Mammary epithelial cell (primary cell): ENCODE data around the gene PATJ.

Experiments used
- CTCF ChIP-seq, 2 donors: IDR thresholded peaks in 1 of 2; conservative IDR thresholded peaks in 1 of 2; 2 replicates each; pipeline ENCODE4 v1.5.1; 2011 to 2012; ENCODE audit warnings: inconsistent platforms in 2 of 2, low read length in 2 of 2, mild to moderate bottlenecking in 2 of 2, control low read depth in 1 of 2, low read depth in 1 of 2; ENCODE audit not compliant: insufficient read depth in 1 of 2; ENCODE audit errors: extremely low read depth in 1 of 2
- EZH2 ChIP-seq: IDR thresholded peaks from 2 replicates; pipeline ENCODE4 v1.6.1; 2012; ENCODE audit warnings: low read length, inconsistent platforms, borderline replicate concordance

DNA sequence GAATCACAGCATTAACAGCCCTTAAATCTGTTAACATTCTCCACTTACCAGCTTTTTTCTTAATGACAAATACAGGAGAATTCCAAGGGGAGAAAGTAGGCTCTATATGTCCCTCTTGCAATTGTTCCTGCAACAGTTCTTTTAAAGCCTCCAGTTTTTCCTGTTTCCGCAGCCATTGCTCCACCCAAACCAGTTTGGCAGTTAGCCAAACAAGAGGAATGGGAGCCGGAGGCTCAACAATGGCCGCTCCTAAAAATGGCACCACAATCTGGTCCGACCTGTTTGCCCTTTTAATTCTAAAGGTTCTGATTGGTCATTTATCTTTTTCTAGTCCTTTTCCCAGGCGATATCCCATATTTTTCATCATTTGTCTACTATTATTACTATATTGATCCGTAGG is 438.4 kb downstream of the PATJ start:
- TF ChIP-seq EZH2 (no peak), CTCF (conservative IDR thresholded peaks at IDR 0.05 in 1 of 2, IDR thresholded peaks at IDR 0.05 in 1 of 2; ENCODE audit: extremely low read depth in 1 of 2, insufficient read depth in 1 of 2, low read depth in 1 of 2, low read length in 2 of 2) (no peak)
